Neural crest cell (in vitro differentiated cells): Measurements from ENCODE around the gene ST8SIA6. TPM values are rescaled to one million over a fixed set of nuclear protein-coding genes. Genes with fewer than 3 reads are reported as not detected.

ENCODE experiments used
- DNase-seq: peaks from one replicate; pipeline ENCODE4 v3.0.0; 2021; ENCODE audit warnings: low read depth, mixed read lengths, low spot score
- H3K27ac Mint-ChIP-seq: one replicate; pipeline ENCODE4 v1.8.0; 2021; ENCODE audit warnings: mild to moderate bottlenecking, mixed read lengths; ENCODE audit not compliant: unreplicated experiment
- H3K27me3 Mint-ChIP-seq: 2 replicates; pipeline ENCODE4 v1.8.0; 2021; ENCODE audit warnings: low read depth, mild to moderate bottlenecking, mixed read lengths
- H3K36me3 Mint-ChIP-seq: 2 replicates; pipeline ENCODE4 v1.8.0; 2021; ENCODE audit warnings: low read depth, mild to moderate bottlenecking, mixed read lengths
- H3K4me1 Mint-ChIP-seq: 2 replicates; pipeline ENCODE4 v1.8.0; 2021; ENCODE audit warnings: mixed read lengths
- H3K4me3 Mint-ChIP-seq: one replicate; pipeline ENCODE4 v1.8.0; 2021; ENCODE audit warnings: mild to moderate bottlenecking, mixed read lengths
- H3K9me3 Mint-ChIP-seq: 2 replicates; pipeline ENCODE4 v1.8.0; 2021; ENCODE audit warnings: mixed read lengths
- total RNA-seq: library from RNA; stranded (reverse); gene quantifications from 2 replicates; pipeline ENCODE4 v1.2.1, GENCODE V29; 2021
- TF ChIP-seq, protein P1 (sequence below): fragments of 200-600 bp; sonication (generic); conservative IDR thresholded peaks from 2 replicates; pipeline ENCODE4 v1.5.0; 2021; ENCODE audit warnings: antibody characterized with exemption, mild to moderate bottlenecking

The ST8SIA6 gene
- total RNA-seq, 1 donor from 2014 or later = not detected

DNA sequence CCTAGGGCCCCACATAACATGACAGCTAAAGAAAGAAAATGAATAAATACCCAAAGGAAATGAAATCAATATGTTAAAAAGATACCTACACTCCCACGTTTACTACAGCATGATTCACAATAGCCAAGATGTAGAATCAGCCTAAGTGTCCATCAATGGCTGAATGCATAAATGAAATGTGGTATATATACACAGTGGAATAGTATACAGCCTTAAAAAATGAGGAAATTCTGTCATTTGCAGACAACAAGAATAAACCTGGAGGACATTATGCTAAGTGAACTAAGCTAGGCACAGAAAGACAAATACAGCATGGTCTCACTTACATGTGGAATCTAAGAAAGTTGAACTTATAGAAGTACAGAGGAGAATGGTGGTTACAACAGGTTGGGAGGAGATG is 102.9 kb downstream of the ST8SIA6 start:
- H3K36me3 Mint-ChIP-seq = no peaks in the 10 kb centered on the region
- no peaks in the 10 kb centered on the region for H3K4me1 Mint-ChIP-seq
- H3K27me3 Mint-ChIP-seq = peaks cover 41% of the 10 kb centered on the region
- DNase-seq = no peak
- H3K4me3 Mint-ChIP-seq = no peak overlapping the region
- no peak overlapping the region for H3K27ac Mint-ChIP-seq
- TF ChIP-seq, protein P1, sequence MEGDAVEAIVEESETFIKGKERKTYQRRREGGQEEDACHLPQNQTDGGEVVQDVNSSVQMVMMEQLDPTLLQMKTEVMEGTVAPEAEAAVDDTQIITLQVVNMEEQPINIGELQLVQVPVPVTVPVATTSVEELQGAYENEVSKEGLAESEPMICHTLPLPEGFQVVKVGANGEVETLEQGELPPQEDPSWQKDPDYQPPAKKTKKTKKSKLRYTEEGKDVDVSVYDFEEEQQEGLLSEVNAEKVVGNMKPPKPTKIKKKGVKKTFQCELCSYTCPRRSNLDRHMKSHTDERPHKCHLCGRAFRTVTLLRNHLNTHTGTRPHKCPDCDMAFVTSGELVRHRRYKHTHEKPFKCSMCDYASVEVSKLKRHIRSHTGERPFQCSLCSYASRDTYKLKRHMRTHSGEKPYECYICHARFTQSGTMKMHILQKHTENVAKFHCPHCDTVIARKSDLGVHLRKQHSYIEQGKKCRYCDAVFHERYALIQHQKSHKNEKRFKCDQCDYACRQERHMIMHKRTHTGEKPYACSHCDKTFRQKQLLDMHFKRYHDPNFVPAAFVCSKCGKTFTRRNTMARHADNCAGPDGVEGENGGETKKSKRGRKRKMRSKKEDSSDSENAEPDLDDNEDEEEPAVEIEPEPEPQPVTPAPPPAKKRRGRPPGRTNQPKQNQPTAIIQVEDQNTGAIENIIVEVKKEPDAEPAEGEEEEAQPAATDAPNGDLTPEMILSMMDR = no peak
- H3K9me3 Mint-ChIP-seq = peaks cover 3% of the 10 kb centered on the region

DNA sequence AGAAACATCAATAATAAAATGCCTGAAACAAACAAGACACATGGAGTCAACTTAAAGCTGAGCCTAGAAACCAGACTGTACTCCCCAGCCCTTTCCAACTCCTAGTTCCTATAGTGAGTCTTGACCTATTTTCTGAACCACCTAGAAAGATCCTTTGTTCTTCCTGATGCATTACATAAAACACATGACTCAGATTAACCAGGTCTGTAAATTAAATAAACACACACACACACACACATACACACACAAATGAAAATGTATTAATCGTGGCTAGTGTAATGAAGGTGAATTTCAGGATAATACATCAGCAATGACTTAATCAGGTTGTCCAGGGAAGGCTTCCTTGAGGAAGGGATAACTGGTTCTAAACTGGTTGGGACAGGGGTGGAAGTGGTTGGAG is 104.7 kb downstream of the ST8SIA6 start:
- TF ChIP-seq, protein P1 = no peak
- no peak for DNase-seq
- peaks cover 3% of the 10 kb centered on the region for H3K9me3 Mint-ChIP-seq
- H3K4me1 Mint-ChIP-seq = no peaks in the 10 kb centered on the region
- no peak overlapping the region for H3K4me3 Mint-ChIP-seq
- H3K27ac Mint-ChIP-seq = no peak overlapping the region
- H3K27me3 Mint-ChIP-seq = peaks cover 30% of the 10 kb centered on the region
- H3K36me3 Mint-ChIP-seq = no peaks in the 10 kb centered on the region

- H3K27ac Mint-ChIP-seq = no peak overlapping the region
- no peaks in the 10 kb centered on the region for H3K36me3 Mint-ChIP-seq
- H3K9me3 Mint-ChIP-seq = peaks cover 3% of the 10 kb centered on the region
- no peaks in the 10 kb centered on the region for H3K4me1 Mint-ChIP-seq
- DNase-seq = no peak
- H3K27me3 Mint-ChIP-seq = peaks cover 22% of the 10 kb centered on the region
- TF ChIP-seq, protein P1 = no peak
- no peak overlapping the region for H3K4me3 Mint-ChIP-seq
Measured at GRCh38 chr10:17348501-17349349, 105.7 kb downstream of the ST8SIA6 start.

DNA sequence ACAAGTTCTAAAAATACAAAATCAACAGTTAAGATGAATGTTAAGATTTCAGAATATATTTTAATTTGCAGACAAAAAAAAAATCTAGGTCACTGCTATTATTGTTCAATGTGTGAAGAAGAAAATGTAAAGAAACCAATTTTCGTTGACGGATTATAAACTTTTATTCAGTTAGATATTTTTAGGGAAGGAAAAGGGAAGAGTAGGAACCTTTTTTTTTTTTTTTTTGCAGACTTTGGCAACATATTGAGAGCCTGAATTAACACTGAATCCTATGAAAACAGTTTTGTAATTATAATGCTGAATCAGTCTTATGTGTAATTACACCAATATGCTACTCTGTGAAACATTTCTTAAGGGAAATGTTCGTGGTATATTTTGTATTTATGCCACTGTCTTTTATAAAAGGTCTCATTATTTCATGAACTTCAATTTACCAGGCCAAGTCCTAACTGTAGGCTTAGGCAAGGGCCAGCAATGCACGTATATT is 106.3 kb downstream of the ST8SIA6 start:
- no peak for DNase-seq
- Mint-ChIP-seq H3K4me1 (no peaks in the 10 kb centered on the region), H3K27ac (no peak overlapping the region), H3K36me3 (no peaks in the 10 kb centered on the region), H3K27me3 (peaks cover 15% of the 10 kb centered on the region), H3K4me3 (no peak overlapping the region), H3K9me3 (peaks cover 3% of the 10 kb centered on the region)
- TF ChIP-seq, protein P1 = no peak

DNA sequence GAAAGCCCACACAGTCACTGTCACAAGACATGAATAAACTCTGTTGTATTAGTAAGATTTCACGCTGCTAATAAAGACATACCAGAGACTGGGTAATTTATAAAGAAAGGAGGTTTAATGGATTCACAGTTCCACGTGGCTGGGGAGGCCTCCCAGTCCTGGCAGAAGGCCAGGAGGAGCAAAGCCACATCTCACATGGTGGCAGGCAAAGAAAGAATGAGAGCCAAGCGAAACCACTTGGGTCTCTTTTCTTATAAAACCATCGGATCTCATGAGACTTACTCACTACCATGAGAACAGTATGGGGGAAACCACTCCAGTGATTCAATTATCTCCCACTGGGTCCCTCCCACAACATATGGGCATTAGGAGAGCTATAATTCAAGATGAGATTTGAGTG is 110.2 kb downstream of the ST8SIA6 start:
- Mint-ChIP-seq H3K36me3 (peaks cover 5% of the 10 kb centered on the region), H3K27me3 (no peaks in the 10 kb centered on the region), H3K9me3 (peaks cover 5% of the 10 kb centered on the region), H3K4me3 (no peak overlapping the region), H3K4me1 (no peaks in the 10 kb centered on the region), H3K27ac (no peak overlapping the region)
- TF ChIP-seq, protein P1 = no peak
- DNase-seq = no peak
